CD14-positive monocyte (primary cell): ENCODE measurements around the gene PTGIR. TPM values are rescaled to one million over a fixed set of nuclear protein-coding genes. Genes with fewer than 3 reads are reported as not detected.
A peak's percentile ranks its signal among the peaks of the same experiment; 100 is the strongest.

Experiments used
- DNase-seq, 3 donors: peaks; one replicate each; pipeline ENCODE4 v3.0.0-alpha.2; 2011 to 2022
- H2AFZ ChIP-seq: 2 replicates; pipeline ENCODE4 v1.6.0; 2012; ENCODE audit warnings: mild to moderate bottlenecking, low read depth, low read length, inconsistent platforms; ENCODE audit not compliant: insufficient read depth, poor library complexity, severe bottlenecking
- H3K27ac ChIP-seq, 2 donors: 1 replicate in 1 of 2; 2 replicates in 1 of 2; pipeline ENCODE4 v1.5.1; 2012 to 2013; ENCODE audit warnings: low read length in 2 of 2, control low read depth in 1 of 2, inconsistent platforms in 1 of 2, low read depth in 1 of 2, mild to moderate bottlenecking in 1 of 2
- H3K27me3 ChIP-seq, 2 donors: one replicate each; pipeline versions ENCODE4 v1.6.0 to v1.6.1; 2011 to 2013; ENCODE audit warnings: low read length in 2 of 2; ENCODE audit not compliant: control insufficient read depth in 2 of 2, insufficient read depth in 2 of 2
- H3K36me3 ChIP-seq, 2 donors: replicated peaks in 1 of 2; 1 replicate in 1 of 2; 2 replicates in 1 of 2; pipeline versions ENCODE4 v1.5.1 to v1.6.1; 2012 to 2013; ENCODE audit warnings: low read length in 2 of 2, control low read depth in 1 of 2, inconsistent platforms in 1 of 2, mild to moderate bottlenecking in 1 of 2; ENCODE audit not compliant: insufficient read depth in 2 of 2, control insufficient read depth in 1 of 2
- H3K4me1 ChIP-seq, 2 donors: 1 replicate in 1 of 2; 2 replicates in 1 of 2; pipeline versions ENCODE4 v1.5.1 to v1.6.1; 2012 to 2013; ENCODE audit warnings: low read length in 2 of 2, control low read depth in 1 of 2, inconsistent platforms in 1 of 2, mild to moderate bottlenecking in 1 of 2, moderate library complexity in 1 of 2; ENCODE audit not compliant: insufficient read depth in 2 of 2, control insufficient read depth in 1 of 2
- H3K4me2 ChIP-seq: replicated peaks from 2 replicates; pipeline ENCODE3; 2012; ENCODE audit warnings: low read length, moderate library complexity, mild to moderate bottlenecking; ENCODE audit not compliant: poor library complexity, severe bottlenecking; ENCODE audit errors: extremely low read depth
- H3K4me3 ChIP-seq, 3 experiments: fragments of 200-600 bp in 1 of 3; sonication (generic) in 1 of 3; replicated peaks in 1 of 3; 1 replicate in 2 of 3; 2 replicates in 1 of 3; pipeline ENCODE4 v1.5.1; 2011 to 2013; ENCODE audit warnings: low read length in 3 of 3, mild to moderate bottlenecking in 3 of 3, control low read depth in 2 of 3, low read depth in 2 of 3, inconsistent platforms in 1 of 3, moderate library complexity in 1 of 3
- H3K79me2 ChIP-seq: 2 replicates; pipeline ENCODE4 v1.6.0; 2012; ENCODE audit warnings: mild to moderate bottlenecking, control low read depth, inconsistent platforms, low read length, moderate library complexity; ENCODE audit not compliant: insufficient read depth
- H3K9ac ChIP-seq: 2 replicates; pipeline ENCODE4 v1.6.0; 2017; ENCODE audit warnings: low read length, mild to moderate bottlenecking; ENCODE audit not compliant: insufficient read depth, poor library complexity, severe bottlenecking
- H3K9me3 ChIP-seq, 2 donors: replicated peaks in 1 of 2; 1 replicate in 1 of 2; 2 replicates in 1 of 2; pipeline versions ENCODE4 v1.5.1 to v1.6.1; 2012 to 2013; ENCODE audit warnings: low read length in 2 of 2, control low read depth in 1 of 2; ENCODE audit not compliant: control insufficient read depth in 1 of 2, insufficient read depth in 1 of 2
- H4K20me1 ChIP-seq: 2 replicates; pipeline ENCODE4 v1.6.0; 2012; ENCODE audit warnings: mild to moderate bottlenecking, low read length, control low read depth, moderate library complexity; ENCODE audit not compliant: insufficient read depth
- H3K27ac Mint-ChIP-seq, 7 donors: one replicate each; pipeline ENCODE4 v1.8.0; 2020; ENCODE audit warnings: mild to moderate bottlenecking in 7 of 7, mixed read lengths in 7 of 7, moderate library complexity in 6 of 7, inconsistent platforms in 2 of 7
- H3K27me3 Mint-ChIP-seq, 3 donors: one replicate each; pipeline ENCODE4 v1.8.0; 2021 to 2022; ENCODE audit warnings: low read depth in 3 of 3, mild to moderate bottlenecking in 3 of 3, mixed read lengths in 3 of 3, moderate library complexity in 3 of 3, inconsistent platforms in 1 of 3
- H3K36me3 Mint-ChIP-seq, 2 donors: one replicate each; pipeline ENCODE4 v1.8.0; 2020; ENCODE audit warnings: mixed read lengths in 2 of 2, inconsistent platforms in 1 of 2, mild to moderate bottlenecking in 1 of 2
- H3K4me1 Mint-ChIP-seq: one replicate; pipeline ENCODE4 v1.8.0; 2020; ENCODE audit warnings: mild to moderate bottlenecking, mixed read lengths
- H3K4me3 Mint-ChIP-seq, 2 donors: one replicate each; pipeline ENCODE4 v1.8.0; 2020; ENCODE audit warnings: mild to moderate bottlenecking in 2 of 2, mixed read lengths in 2 of 2, moderate library complexity in 1 of 2
- H3K9me3 Mint-ChIP-seq, 7 donors: one replicate each; pipeline ENCODE4 v1.8.0; 2020 to 2022; ENCODE audit warnings: mixed read lengths in 7 of 7, mild to moderate bottlenecking in 6 of 7, moderate library complexity in 6 of 7, inconsistent platforms in 2 of 7
- CTCF ChIP-seq: fragments of 200-600 bp; IDR thresholded peaks from one replicate; pipeline ENCODE4 v1.8.0; 2022; ENCODE audit warnings: antibody characterized with exemption, mild to moderate bottlenecking
- WGBS: methylation state at CpG from one replicate; pipeline ENCODE4 v1.1.5; 2013; ENCODE audit warnings: missing lambda C conversion rate; ENCODE audit not compliant: insufficient coverage; 5-methylcytosine and 5-hydroxymethylcytosine counted together
- intact Hi-C, 2 donors: fragments of 100-400 bp; cut with micrococcal nuclease; formaldehyde crosslinking; loops; one replicate each; pipeline versions ENCODE4 v1.15.0 to v1.15.1; 2023
- polyA plus RNA-seq, 3 donors: library from polyadenylated mRNA; depleted of rRNA in 1 of 3; unstranded in 2 of 3; stranded (reverse) in 1 of 3; fragments of 300-500 nt in 2 of 3; fragments of >200 nt in 1 of 3; fragmentation: Illumina TruSeq in 2 of 3; gene quantifications; 1 replicate in 2 of 3; 2 replicates in 1 of 3; pipeline ENCODE4 v1.2.3, GENCODE V29; 2012 to 2021

The PTGIR gene
- polyA plus RNA-seq, 3 donors, result 12.8 to 51.2 (median 14.1) TPM

DNA sequence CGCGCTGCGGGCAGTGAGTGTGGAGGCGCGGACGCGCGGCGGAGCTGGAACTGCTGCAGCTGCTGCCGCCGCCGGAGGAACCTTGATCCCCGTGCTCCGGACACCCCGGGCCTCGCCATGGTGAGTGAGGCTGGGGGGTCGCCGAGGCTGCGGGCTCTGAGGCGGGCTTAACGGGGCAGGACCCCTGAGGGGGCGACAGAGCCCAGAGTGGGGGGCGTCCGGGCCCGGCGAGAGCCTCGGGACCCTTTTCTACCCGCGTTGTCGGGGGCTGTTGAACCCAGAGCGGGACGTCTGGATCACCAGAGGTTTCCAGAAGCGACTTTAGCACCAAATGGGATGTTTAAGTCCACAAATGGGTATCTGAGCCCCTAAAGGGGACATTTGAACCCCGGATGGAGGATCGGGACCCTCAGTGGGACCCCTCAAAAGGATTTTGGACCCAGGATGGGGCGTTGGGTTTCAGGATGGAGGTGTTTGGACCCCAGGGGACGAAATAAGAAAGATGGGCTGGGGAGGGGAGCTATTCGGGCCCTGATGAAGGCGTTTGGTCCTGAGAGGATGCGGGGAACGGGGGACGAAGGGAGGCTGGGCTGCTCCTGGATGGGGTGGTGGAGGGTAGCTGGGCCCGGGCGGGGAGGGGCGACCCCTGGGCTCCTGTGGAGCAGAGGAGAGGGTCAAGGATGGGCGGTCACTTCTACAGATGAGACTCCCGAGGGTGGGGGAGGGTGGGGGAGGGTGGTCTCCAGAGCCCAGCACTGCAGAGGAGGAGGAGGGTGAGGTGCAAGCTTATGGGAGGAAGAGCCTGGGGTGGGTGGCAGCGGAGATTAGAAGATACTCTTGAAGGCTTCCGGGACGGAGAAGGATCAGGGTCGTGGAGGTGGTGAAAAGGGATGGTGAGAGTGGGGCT, 23.3 kb downstream of the PTGIR start, which contains the start of gene CALM3:
CALM3 (plus strand) TSS at position 13 of the 907 bp plus-strand sequence; CDS start at position 118, 105 bp downstream.
- H4K20me1 ChIP-seq, result peaks cover 48% of the 10 kb centered on the region
- H3K4me3 ChIP-seq, result peak within 1 kb of the TSS; percentile 90 to 99 (median 93)
- peaks cover 4 to 18% (median 15%) of the 10 kb centered on the region in 7 donors for H3K9me3 Mint-ChIP-seq
- H2AFZ ChIP-seq, result peak within 1 kb of the TSS; percentile 89
- H3K27ac ChIP-seq, result peak within 1 kb of the TSS; percentile 99 to 100
- H3K27ac Mint-ChIP-seq, result peak within 1 kb of the TSS; percentile 100
- H3K4me3 Mint-ChIP-seq, result peak within 1 kb of the TSS; percentile 95 to 97
- no peaks in the 10 kb centered on the region for H3K27me3 ChIP-seq
- intact Hi-C loops, result loop anchor here in 1 of 2 donors (10.0 kb wide), 1 partner anchor 47 kb away; no protein-coding TSS in a partner anchor
- H3K27me3 Mint-ChIP-seq, result peaks cover 4 to 11% (median 5%) of the 10 kb centered on the region in 3 donors
- H3K9ac ChIP-seq, result peak within 1 kb of the TSS; percentile 98
- no peak for TF ChIP-seq CTCF
- peaks cover 21 to 25% of the 10 kb centered on the region in 2 donors for H3K36me3 Mint-ChIP-seq
- H3K9me3 ChIP-seq, result peaks cover 4 to 6% of the 10 kb centered on the region in 2 donors
- under 1% methylated on average over 51 of the region's 51 CpGs for WGBS
- H3K36me3 ChIP-seq, result peaks cover 12 to 18% of the 10 kb centered on the region in 2 donors
- peaks cover 30 to 36% of the 10 kb centered on the region in 2 donors for H3K4me1 ChIP-seq
- H3K79me2 ChIP-seq, result peaks cover 52% of the 10 kb centered on the region
- peak within 1 kb of the TSS; percentile 88 for H3K4me2 ChIP-seq
- H3K4me1 Mint-ChIP-seq, result peaks cover 39% of the 10 kb centered on the region
- DNase-seq, result no peak
